LNCAP (cell line): ENCODE data around the gene PCSK2.

Source experiments
- TF ChIP-seq, protein P1 (sequence below): fragments of 450-650 bp; IDR thresholded peaks from 2 replicates; pipeline ENCODE4 v1.5.1; 2017; ENCODE audit warnings: mild to moderate bottlenecking

PCSK2 gene

DNA sequence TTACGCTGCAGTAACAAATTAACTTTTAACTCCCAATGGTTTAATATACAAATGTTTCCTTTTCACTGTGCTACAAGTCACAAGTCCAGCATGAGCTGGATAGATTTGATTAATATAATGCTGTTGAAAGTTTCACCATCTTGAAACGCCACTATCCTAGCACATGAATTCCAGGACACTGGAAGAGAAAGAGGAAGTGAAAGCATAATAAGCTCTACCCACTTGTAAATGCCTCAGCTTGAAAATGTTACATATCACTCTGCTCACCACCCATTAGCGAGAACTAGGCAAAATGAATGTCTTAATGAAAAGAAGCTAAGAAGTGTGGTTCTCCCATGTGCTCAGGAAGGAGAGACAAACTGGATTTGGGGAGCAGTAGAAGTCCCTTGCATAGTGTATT is 46.9 kb downstream of the PCSK2 start:
- TF ChIP-seq, protein P1, sequence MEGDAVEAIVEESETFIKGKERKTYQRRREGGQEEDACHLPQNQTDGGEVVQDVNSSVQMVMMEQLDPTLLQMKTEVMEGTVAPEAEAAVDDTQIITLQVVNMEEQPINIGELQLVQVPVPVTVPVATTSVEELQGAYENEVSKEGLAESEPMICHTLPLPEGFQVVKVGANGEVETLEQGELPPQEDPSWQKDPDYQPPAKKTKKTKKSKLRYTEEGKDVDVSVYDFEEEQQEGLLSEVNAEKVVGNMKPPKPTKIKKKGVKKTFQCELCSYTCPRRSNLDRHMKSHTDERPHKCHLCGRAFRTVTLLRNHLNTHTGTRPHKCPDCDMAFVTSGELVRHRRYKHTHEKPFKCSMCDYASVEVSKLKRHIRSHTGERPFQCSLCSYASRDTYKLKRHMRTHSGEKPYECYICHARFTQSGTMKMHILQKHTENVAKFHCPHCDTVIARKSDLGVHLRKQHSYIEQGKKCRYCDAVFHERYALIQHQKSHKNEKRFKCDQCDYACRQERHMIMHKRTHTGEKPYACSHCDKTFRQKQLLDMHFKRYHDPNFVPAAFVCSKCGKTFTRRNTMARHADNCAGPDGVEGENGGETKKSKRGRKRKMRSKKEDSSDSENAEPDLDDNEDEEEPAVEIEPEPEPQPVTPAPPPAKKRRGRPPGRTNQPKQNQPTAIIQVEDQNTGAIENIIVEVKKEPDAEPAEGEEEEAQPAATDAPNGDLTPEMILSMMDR = no peak

DNA sequence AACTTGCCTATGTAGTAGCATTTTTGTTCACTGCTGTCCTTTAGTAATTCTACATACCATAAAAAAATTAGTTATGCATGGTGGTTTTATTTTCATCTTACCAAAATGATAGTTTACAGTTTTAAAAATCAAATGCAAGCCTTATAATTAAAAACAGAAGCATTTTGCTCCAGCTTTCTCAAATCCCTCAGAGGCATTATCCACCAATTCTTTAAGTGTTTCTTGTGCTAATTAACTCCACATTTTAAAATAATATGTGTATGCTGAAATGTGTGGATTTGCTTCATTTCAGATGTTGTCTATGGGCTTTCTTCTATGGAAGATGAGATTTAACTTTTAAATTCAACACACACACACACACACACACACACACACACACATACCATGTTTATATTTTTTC is 49.3 kb downstream of the PCSK2 start:
- TF ChIP-seq, protein P1 = no peak

DNA sequence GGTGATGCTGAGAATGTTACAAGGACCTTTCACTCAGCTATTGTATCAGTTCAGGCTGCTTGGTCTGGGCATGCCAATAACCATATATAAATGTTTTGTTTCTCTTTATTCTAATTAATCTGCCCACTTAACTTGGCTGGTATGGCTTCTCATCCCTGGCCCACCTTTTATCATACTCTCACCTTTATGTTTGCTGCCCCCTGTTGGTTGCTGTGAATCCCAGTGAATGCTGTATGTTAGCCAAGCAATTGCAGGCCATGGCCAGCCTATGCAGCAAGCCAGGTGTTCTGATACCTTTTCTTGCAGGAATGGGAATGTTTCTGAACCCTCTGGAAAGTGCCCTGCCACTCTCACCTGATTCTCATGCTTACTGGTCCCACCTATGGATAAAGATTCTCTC is 54.6 kb downstream of the PCSK2 start:
- TF ChIP-seq, protein P1 = peak; percentile 64; the same call in 1 of the 2 replicates

DNA sequence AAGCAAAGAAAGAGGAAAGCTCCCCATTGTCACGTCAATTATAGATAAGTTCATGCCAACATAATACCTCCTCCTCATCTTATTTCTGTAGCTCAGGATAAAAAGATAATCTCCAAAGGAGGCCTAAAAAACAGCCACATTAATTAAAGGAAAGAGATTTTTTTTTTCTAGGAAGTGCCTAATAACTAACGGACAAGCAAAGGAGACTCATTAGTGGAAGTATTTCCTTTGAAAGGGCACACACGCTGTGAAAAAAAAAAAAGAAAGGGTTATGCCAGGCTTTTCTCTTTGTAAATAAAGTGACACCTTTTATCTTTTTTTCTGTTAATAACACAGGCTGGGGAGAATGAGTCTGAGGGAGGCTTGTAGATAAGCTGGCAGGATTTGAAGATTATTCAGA is 55.7 kb downstream of the PCSK2 start:
- TF ChIP-seq, protein P1 = no peak

DNA sequence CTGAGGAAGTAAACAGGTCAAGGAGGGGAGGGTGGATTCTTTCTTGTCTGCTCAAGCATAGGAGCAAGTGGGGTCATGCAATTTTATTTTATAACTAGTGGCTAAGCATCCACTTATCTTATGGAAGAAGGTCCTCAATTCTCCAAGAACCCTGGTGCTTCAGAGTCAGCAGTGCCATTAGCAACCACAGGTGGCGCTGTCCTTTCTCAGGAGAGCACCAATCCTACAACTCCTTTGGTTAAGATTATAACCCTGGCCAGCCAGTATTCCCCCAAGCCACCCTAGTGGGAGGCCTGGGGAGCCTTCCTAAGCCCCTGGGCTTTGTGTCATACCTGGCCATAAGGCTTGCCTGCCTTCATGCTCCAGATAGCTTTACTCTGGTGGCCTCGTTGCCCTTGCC is 60.7 kb downstream of the PCSK2 start:
- TF ChIP-seq, protein P1 = peak; percentile 25; the same call in 1 of the 2 replicates

DNA sequence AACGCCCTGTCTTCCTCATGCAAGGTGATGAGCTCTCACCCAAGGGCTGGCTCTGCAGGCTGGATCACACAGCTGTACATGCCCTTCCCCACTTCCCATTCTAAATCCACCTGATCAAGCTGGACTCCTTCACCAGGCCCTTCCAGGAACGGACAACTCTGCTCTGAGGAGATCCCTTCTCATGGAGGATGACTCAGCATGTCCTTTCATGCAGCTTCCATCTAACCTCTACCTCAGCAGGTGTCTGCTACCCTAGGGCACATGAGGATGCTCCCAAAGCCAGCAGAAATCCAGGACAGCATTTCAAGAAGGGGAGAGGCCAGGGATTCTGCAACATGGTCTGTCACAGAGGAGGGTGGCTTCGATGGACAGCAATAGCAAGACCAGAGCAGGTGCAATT is 61.2 kb downstream of the PCSK2 start:
- TF ChIP-seq, protein P1 = no peak

DNA sequence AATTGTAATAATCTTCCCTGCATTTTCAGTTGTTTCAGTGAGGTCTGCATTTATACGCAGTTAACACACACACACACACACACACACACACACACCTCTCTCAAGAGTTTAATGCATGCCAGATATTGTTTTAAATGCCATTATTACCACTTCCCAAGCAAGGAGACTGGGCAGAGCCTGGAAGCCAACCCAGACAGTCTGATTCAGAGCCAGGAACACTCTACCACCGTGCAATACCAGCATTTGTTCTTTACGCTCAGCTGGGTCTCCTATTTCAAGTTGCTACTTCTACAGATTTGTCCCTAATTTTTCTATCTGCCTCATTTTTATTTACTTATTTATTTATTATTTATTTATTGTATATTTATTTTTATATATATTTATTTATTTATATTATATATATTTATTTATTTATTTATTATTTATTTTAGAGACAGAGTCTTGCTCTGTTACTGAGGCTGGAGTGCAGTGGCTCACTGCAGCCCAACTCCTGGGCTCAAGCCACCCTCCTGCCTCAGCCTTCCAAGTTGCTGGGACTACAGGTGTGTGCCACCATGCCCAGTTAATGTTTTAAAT is 68.4 kb downstream of the PCSK2 start:
- TF ChIP-seq, protein P1 = no peak

DNA sequence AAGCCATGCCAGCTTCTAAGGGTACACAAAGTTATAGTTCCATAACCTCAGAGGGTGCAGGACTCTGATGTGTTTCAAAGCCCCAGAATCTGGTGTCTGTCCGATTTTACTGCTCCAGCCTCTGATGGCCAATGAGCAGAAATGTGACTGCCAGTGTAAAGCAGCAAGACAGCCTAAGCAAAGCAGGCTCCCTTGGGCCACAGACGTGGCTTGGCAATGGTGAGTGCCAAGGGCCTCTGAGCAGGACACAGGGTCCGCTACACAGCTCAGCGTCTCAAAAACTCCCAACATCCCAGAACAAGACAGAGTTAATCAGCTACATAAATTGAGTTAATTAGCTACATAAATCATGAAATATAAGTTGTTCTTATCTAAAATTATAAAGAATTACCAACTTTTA is 69.2 kb downstream of the PCSK2 start:
- TF ChIP-seq, protein P1 = no peak
